Activated CD8-positive, alpha-beta T cell treated with anti-CD3 and anti-CD28 coated beads for 36 hours (primary cell): ENCODE measurements around the gene RPL11. TPM values are rescaled to one million over a fixed set of nuclear protein-coding genes. Genes with fewer than 3 reads are reported as not detected.

Experiments used
- ATAC-seq: fragments of 200-7000 bp; cut with Tn5 transposase; one replicate; pipeline ENCODE4 v1.10.0; 2021; ENCODE audit warnings: mild to moderate bottlenecking, moderate library complexity
- CTCF ChIA-PET: fragments of 350-600 bp; sonication (Branson Sonifier 250); formaldehyde crosslinking; loops from one replicate; lab custom pipeline; 2021; ENCODE audit warnings: antibody characterized with exemption; lab: Charles Lee
- POLR2A ChIA-PET: fragments of 350-600 bp; sonication (Branson Sonifier 250); formaldehyde crosslinking; loops from one replicate; lab custom pipeline; 2021; ENCODE audit warnings: antibody characterized with exemption; lab: Charles Lee
- DNase-seq: peaks from one replicate; pipeline ENCODE4 v3.0.0-alpha.2; 2020
- H3K27ac Mint-ChIP-seq: one replicate; pipeline ENCODE4 v1.8.0; 2021; ENCODE audit warnings: mild to moderate bottlenecking, mixed read lengths
- H3K27me3 Mint-ChIP-seq: one replicate; pipeline ENCODE4 v1.8.0; 2021; ENCODE audit warnings: mixed read lengths
- H3K36me3 Mint-ChIP-seq: one replicate; pipeline ENCODE4 v1.8.0; 2021; ENCODE audit warnings: low read depth, mixed read lengths
- H3K4me1 Mint-ChIP-seq: one replicate; pipeline ENCODE4 v1.8.0; 2021; ENCODE audit warnings: low read depth, mixed read lengths
- H3K4me3 Mint-ChIP-seq: one replicate; pipeline ENCODE4 v1.8.0; 2021; ENCODE audit warnings: mild to moderate bottlenecking, moderate library complexity, mixed read lengths
- H3K9me3 Mint-ChIP-seq: one replicate; pipeline ENCODE4 v1.8.0; 2021; ENCODE audit warnings: mixed read lengths
- CTCF ChIP-seq: fragments of 200-600 bp; IDR thresholded peaks from one replicate; pipeline ENCODE4 v1.8.0; 2022; ENCODE audit warnings: antibody characterized with exemption, mild to moderate bottlenecking
- intact Hi-C: fragments of 100-400 bp; cut with micrococcal nuclease; formaldehyde crosslinking; loops from one replicate; pipeline ENCODE4 v1.10.0; 2022
- total RNA-seq, 2 experiments: library from RNA; stranded (reverse); gene quantifications; one replicate each; pipeline ENCODE4 v1.2.3, GENCODE V29; 2021

Gene RPL11
- total RNA-seq, 2 experiments from 2014 or later, result 1,493 to 1,569 TPM

- CTCF ChIA-PET, result interaction anchor here (0.6 to 4.8 kb wide), 29 partner anchors 8 to 243 kb away, joined by 3 to 29 read pairs (median 4); partner anchors contain the start of gene RPL11
- Mint-ChIP-seq H3K36me3 (no peaks in the 10 kb centered on the region), H3K4me3 (no peak overlapping the region), H3K9me3 (no peaks in the 10 kb centered on the region), H3K4me1 (peaks cover 6% of the 10 kb centered on the region), H3K27me3 (no peaks in the 10 kb centered on the region), H3K27ac (no peak overlapping the region)
- POLR2A ChIA-PET, result interaction anchor here (0.7 to 1.8 kb wide), 2 partner anchors 26 to 121 kb away, joined by 3 to 4 read pairs; partner anchors contain the start of gene RPL11
- ATAC-seq (peak; percentile 74), DNase-seq (peak; percentile 54)
- intact Hi-C loops, result no loop called here
- peak; percentile 63 for TF ChIP-seq CTCF
Measured at GRCh38 chr1:23664837-23665795, 26.5 kb upstream of the RPL11 start.

- Mint-ChIP-seq H3K36me3 (no peaks in the 10 kb centered on the region), H3K4me3 (no peak overlapping the region), H3K4me1 (peaks cover 6% of the 10 kb centered on the region), H3K27me3 (no peaks in the 10 kb centered on the region), H3K27ac (no peak overlapping the region), H3K9me3 (no peaks in the 10 kb centered on the region)
- ATAC-seq (no peak), DNase-seq (no peak)
- intact Hi-C loops, result no loop called here
- ChIA-PET CTCF (interaction anchor here (1.4 to 4.8 kb wide), 2 partner anchors 10 to 30 kb away, joined by 6 to 29 read pairs; no protein-coding TSS in a partner anchor), POLR2A (no interaction called here)
- no peak for TF ChIP-seq CTCF
Measured at GRCh38 chr1:23667411-23667810, 24.2 kb upstream of the RPL11 start.

- peaks cover 3% of the 10 kb centered on the region for H3K27me3 Mint-ChIP-seq
- no peak overlapping the region for H3K27ac Mint-ChIP-seq
- ATAC-seq, result no peak
- no peaks in the 10 kb centered on the region for H3K4me1 Mint-ChIP-seq
- intact Hi-C loops, result no loop called here
- no peaks in the 10 kb centered on the region for H3K36me3 Mint-ChIP-seq
- no peaks in the 10 kb centered on the region for H3K9me3 Mint-ChIP-seq
- ChIA-PET CTCF (interaction anchor here (0.8 to 1.5 kb wide), 4 partner anchors 13 to 131 kb away, joined by 3 to 9 read pairs (median 4); no protein-coding TSS in a partner anchor), POLR2A (interaction anchor here (1.5 kb wide), 1 partner anchor 27 kb away, joined by 5 read pairs; no protein-coding TSS in a partner anchor)
- H3K4me3 Mint-ChIP-seq, result no peak overlapping the region
- no peak for TF ChIP-seq CTCF
- no peak for DNase-seq
Measured at GRCh38 chr1:23670709-23671108, 20.9 kb upstream of the RPL11 start.

GRCh38 chr1:23673086-23673813, 18.4 kb upstream of the RPL11 start:
- Mint-ChIP-seq H3K9me3 (no peaks in the 10 kb centered on the region), H3K27ac (no peak overlapping the region), H3K4me1 (no peaks in the 10 kb centered on the region), H3K4me3 (no peak overlapping the region), H3K36me3 (no peaks in the 10 kb centered on the region), H3K27me3 (peaks cover 8% of the 10 kb centered on the region)
- TF ChIP-seq CTCF, result no peak
- ATAC-seq (no peak), DNase-seq (peak; percentile 59)
- ChIA-PET POLR2A (interaction anchor here (0.6 to 1.2 kb wide), 2 partner anchors 19 to 929 kb away, joined by 3 to 5 read pairs; partner anchors contain the start of gene RPL11), CTCF (interaction anchor here (0.7 to 2.2 kb wide), 6 partner anchors 15 to 270 kb away, joined by 3 to 8 read pairs (median 4); no protein-coding TSS in a partner anchor)
- intact Hi-C loops, result no loop called here
